HG02981 (cell line): ENCODE measurements around the gene MFN1.
A peak's percentile ranks its signal among the peaks of the same experiment; 100 is the strongest.
"Not testable (repeated sequence)": the region's sequence is repeated elsewhere in the genome, so short reads cannot be mapped to it uniquely, and the experiment has no call there.

Experiments
- ATAC-seq: cut with Tn5 transposase; IDR thresholded peaks from one replicate; pipeline ENCODE4 v1.9.1; 2021; ENCODE audit warnings: mild to moderate bottlenecking, moderate library complexity; ENCODE audit not compliant: unreplicated experiment

Gene MFN1

DNA sequence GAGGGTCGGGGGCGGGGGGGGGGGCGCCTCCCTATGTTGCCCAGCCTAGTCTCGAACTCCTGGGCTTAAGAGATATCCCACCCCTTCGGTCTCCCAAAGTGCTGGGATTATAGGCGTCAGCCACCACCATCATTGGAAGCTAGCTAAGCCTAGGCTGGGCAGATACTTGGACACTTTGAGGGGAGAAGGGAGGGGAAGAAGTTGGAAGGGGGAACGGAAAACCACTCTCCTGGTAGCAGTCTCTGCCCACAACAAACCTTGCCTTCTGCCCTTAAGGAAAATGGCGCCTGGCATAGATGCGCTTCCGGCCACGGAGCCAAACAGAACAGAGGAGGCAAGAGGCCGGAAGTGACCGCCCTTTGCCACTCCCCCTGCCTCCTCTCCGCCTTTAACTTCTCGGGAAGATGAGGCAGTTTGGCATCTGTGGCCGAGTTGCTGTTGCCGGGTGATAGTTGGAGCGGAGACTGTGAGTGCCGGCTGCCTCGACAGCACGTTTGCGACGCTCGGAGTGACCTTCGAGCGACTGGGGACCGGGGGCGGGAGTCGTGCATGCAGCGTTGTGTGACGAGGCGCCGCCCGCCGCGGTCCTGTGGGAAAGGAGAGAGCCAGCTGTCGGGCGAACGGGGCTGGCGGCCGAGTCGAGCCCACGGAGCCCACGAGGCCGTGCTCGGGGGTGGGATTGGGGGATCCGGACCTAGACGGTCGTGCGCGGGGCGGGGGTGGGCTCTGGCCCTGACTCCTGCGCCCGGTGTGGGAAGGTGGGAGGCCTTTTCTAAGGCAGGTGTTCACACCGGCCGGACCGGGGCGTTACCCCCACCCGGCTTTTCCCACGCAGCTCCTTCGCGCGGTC lies at the start of gene MFN1:
Gene MFN1 (plus strand): TSS at position 365 of the 850 bp plus-strand sequence. CDS start 1,143 bp downstream, outside the sequence.
- ATAC-seq, result peak; percentile 96

DNA sequence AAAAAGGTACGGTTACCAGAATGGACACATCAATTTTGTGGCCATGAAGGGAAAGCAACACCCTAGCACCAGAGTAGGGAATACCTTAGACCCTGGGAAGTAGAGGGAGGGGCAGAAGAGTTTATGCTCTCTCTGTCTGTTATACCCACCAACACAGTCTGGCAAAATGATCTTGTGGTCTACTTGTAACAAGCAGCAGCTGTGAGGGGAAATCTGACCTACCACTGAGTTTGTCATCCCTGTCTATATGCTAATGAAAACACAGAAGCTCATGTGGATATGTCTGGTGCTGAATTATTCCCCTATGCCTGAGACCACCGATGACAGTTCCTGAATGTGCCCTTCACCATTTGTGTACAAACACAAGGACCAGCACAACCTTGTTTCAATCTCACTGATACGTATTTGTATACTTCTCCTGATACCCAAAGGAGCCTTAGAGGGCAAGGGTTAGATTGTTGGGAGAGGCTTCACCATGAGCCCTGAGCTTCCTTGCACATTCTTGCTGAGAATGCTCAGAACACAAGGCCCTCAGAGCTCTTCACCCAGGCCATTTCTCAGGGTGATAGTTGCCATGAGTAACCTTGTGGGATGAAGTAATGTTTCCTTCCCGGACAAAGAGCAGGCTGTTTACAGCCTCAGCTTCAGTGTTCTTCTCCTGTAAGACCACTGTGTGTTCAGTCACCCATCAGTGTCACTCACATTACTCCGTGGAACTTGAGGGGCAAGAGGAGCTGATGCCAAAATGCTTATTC lies 49.4 kb upstream of the MFN1 start:
- no peak for ATAC-seq

DNA sequence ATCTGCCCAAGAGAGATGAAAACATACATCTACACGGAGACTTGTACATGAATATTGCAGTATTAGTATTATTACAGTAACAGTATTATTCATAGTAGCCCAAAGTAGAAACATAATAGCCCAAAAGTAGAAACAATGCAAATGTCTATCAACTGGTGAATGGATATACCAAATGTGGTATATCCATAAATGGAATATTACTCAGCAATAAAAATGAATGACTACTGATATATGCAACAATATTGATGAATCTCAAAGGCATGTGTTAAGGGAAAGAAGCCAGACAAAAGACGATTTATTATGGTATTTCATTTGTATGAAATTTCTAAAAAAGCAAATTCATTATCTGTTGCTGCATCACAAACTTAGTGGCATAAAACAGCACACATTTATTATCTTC lies 48.2 kb upstream of the MFN1 start:
- ATAC-seq, result no peak

DNA sequence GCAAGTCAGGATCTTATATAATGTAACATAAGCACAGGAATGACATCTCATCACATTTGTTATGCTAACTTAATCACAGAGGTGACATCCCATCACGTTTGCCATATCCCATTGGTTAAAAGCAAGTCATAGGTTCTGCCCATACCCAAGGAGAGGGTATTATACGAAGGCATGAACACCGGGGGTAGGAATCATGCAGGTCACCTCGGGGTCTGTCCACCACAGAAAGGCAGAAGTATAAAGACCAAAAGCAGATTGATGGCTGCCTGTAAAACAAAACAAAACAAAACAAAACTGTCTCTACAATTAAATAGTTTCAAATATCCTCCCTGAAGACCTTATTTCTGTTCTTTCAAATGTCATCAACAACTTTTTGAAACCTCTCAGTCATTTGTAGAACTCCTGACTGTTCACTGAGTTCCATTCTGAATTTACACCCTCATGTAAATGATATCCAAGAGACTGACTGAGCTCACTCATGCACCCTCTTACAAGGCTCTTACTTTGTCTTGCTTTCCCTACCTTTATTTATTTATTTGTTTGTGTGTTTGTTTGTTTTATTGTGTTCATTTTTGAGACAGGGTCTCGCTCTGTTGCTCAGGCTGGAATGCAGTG lies 47.4 kb upstream of the MFN1 start:
- no peak for ATAC-seq

DNA sequence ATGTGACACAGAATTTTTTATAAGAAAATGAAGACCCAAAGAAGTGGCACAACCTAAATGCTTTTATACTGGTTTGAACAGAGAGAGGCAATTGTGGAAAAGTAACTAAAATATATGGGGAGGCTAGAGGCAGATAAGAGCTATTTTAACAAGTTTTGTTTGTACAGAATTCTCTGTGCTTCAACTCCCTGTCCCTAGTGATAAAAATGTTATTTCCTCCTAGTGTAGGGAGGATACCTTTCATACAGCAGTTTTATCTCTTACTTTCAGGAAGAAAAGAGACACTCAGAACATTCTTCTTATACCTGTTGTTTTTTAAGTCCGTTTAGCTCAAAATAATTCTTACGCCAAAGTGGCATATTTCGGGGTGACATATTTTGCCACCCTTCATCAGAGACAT lies 45.9 kb upstream of the MFN1 start:
- ATAC-seq, result no peak

DNA sequence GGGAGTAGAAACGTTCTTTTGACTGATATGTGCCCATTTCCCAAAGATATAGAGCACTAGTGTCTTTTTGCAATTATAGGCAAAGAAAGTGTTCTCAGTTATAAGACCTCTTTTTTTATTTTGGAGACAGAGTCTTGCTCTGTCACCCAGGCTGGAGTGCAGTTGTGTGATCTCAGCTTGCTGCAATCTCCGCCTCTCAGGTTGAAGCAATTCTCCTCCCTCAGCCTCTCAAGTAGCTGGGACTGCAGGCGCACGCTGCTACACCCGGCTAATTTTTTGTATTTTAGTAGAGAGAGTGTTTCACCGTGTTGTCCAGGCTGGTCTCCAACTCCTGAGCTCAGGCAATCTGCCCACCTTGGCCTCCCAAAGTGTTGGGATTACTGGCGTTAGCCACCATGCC lies 45.4 kb upstream of the MFN1 start:
- ATAC-seq, result no peak

DNA sequence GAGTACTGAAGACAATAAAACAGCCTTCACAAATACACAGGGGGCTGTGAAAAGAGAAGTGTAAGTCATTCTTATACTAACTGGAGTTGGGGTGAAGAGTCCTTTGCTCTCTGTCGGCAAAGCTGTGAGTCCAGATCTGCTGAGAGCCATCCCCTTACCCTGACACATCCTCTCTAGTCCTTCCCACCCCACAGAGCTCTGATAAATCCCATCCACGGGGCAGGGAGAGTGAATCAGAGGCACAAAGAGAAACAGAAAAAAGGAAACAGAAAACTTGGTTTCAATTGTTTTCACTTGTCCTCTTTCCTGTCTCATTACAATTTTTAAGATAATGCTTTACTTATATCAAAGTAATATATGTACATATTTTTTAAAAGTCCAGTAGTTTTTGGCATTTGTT lies 42.9 kb upstream of the MFN1 start:
- no peak for ATAC-seq

DNA sequence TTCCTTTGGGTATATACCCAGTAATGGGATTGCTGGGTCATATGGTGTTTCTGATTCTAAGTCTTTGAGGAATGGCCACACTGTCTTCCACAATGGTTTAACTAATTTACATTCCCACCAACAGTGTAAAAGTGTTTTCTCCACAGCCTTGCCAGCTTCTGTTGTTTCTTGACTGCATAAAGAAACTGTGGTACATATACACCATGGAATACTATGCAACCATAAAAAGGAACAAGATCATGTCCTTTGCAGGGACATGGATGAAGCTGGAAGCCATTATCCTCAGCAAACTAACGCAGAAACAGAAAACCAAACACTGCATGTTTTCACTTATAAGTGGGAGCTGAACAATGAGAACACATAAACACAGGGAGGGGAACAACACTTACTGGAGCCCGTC lies 40.1 kb upstream of the MFN1 start:
- ATAC-seq, result not testable (repeated sequence)

DNA sequence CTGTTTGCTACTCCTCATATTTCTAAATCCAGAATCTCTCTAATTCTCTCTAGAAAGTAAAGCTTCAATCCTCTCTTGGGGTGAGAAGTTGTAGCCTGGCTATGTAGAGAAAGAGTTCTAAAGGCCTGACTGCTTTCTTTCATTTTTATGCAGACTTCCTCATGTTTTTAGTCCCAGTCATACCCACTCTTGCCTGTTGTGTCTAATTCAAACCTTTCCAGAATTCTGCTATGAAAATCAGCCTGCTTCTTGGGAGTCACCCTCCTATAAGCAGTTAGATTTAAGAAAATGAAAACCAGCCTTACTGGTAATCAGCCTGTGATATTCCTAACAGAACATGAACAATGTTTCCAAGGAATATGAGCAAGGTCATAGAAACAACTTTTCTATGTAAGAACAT lies 39.5 kb upstream of the MFN1 start:
- ATAC-seq, result no peak

DNA sequence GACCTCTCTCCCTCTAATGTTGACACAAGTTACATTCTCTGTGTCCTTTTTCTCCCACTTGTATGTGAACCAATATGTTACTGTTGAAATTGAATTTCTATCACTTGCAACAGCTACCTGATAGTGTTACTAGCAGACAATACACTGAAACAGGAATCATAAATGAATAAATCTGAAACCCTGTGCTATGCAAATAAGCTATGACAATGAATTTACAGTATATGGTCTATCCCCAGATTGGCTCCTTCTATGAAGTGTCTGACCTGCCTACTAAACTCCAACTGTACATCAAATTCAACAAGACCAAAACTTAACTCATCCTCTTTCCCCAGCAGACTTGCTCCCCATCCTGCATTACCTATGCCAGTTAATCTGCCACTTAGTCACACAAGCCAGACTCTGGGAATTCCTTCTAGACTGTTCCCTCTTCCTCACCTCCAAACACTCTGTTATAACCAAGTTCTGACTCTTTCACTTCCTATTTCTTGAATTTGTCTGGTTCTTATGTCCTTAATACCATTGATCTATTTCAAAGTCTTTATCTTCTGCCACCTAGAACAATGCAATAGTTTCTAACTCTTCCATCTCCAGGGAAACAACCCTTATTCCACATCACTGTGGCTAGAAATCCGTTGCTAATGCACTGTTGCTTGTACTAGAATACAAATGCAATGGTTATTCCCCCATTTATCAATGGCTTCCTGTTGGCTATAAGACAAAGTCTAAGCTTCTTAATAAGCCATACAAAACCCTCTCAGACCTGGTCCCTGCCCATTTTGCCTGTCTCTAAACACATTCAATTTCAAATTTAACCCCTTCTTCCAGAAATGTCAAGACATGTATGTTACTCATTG lies 38.1 kb upstream of the MFN1 start:
- ATAC-seq, result peak; percentile 94

DNA sequence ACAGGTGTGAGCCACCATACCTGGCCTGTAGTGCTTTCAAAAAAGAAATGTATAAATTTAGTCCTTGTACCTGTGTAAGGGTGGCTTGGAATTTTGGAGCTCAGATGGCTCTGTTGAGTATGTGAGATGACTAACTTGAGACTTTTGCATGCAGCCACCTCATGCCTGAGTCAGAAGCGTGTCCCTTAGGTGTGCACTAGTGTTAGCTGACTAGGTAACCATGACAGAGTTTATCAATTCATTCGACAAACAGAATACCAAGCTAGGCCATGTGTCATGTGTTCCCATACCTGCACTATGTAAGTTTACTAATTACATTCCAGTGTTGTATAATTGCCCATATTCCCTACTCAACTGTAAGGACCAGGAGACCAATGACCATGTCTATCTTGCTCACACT lies 28.6 kb upstream of the MFN1 start:
- no peak for ATAC-seq

DNA sequence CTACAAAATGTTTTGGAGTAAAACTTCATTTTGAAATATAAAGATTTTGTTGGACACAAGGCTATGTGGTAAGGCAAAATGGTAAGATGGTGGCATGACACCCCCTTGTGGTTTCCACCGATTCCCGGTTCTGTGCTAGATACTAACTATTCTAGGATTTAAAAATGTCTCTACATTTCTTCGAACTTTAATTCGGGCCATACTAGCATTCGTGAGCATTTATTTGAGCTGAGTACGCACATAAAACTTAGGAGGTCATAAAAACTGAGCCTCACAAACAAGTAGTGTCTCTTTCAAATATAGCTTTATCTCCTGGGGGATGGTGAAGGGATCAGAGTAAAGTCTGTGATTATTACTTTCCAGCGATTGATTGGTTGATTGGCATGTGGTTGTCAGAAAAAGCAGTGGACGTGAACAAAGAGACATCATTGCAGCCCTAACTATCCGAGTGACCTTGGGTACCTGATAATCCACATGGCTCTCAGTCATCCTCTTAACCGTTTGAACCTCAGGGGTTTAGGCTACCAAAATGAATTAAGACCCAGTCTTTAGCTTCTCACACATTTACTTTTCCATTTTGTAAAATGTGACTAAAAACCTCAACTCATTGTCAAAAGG lies 25.7 kb upstream of the MFN1 start:
- no peak for ATAC-seq

DNA sequence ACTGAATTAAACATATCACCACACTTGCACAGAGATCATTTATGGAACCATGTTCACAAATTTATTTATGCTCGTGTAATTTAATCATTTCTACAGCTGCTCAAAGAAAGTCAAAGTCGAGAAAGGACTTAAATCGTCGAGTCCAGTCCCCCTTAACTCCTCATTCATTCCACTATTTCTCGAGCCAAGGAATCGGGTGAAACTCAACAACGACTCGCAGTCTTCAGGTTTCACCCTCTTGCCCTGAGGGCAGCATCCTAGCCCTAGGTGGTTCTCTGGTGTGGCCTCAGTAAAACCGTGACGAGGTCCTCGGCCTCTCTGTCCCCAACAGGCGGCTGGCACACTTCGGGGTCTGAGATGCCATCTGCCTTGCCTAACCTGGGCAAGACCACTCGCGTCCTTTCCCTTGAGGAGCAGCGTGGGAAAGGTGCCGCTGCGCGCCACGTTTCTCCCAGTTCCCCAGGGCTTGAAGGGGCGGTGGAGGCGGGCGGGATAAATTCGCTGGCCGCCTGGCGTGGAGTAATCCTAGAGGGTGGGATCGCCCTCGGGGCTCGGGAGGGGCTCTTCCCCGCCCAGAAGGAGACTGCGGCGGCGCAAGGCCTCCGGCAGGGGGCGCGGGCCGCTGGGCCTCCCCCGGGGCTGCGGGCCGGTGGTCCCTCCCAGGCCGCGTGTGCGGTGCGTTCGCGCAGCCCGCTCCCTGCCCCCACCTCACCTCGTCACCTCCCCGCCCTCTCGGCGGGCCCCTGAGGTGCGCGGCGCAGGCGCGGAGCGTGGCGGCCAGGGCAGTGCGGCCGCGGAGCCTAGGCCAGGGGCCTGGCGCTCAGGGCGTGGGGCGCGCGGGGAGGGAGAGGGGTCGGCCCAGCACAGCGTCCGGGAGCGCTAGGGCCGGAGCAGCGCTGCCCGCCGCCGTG lies 25.0 kb upstream of the MFN1 start, which contains the start of gene ZNF639:
Gene ZNF639 (plus strand): TSS at position 746 of the 911 bp plus-strand sequence. CDS start 5,263 bp downstream, outside the sequence.
- ATAC-seq, result peak; percentile 75

DNA sequence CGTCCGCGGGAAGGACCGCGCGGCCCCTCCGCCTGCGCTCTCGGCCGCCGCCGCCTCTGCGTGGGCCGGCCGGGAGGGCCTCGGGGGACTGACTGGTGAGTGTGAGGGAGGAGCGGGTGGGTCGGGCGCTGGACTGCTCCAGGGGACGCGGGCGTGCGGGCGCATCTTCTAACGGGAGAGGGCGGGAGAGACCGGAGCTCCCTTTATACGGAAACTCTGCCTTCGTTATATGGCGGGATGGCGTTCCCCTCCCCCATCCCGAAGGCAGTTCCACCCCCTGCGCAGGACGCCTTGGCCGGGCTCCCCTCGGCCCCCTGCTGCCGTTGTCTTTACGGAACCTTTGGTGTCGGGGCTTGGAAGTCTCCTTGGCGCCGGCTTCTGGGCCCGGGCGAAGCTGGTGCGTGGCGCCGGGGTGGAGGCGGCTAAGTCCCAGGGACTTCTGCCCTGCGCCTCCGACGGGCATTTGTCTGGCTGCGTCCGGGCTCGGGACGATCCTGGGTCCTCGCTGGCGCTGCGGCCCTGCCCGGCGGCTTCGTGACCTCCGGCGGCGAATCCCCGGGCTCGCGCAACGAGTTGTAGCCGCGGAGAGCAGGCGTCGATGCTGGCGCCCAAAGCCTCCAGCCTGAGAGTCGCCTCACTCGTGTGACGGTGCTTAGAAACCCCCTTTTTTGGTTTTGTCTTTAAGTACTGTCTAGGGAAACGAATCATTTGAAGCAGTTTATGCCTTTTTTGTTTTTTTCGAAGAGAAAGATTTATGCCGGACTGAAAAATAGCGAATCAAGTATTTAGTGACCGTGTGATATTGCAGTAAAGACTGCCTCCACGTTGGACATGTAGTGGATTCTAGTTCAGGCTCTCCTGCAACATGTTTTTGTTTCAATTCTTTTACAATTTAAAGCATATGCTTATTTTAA lies 24.1 kb upstream of the MFN1 start:
- peak; percentile 28 for ATAC-seq

DNA sequence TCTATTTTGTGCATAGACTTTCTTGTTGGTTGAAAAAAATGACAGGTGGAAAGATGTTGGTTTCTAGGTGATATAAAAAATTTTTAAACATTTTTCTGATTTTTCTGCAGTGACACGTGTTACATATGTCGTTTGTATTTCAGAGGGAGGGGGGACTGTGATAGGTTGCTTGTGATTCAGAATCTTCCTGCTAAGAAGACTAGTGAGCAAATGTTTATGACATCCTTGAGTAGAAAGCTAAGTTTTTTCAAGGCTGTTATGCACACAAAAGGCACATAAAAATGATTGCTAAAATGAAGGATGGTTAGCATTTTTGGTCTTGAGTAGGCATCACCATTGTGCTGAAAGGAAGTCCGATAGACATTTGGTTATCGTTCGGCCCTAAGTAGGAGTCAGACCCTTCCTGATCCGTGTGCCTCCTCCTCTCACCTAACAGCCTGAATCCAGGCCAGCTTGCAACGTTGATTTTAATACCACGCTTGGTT lies 23.2 kb upstream of the MFN1 start:
- ATAC-seq, result no peak

DNA sequence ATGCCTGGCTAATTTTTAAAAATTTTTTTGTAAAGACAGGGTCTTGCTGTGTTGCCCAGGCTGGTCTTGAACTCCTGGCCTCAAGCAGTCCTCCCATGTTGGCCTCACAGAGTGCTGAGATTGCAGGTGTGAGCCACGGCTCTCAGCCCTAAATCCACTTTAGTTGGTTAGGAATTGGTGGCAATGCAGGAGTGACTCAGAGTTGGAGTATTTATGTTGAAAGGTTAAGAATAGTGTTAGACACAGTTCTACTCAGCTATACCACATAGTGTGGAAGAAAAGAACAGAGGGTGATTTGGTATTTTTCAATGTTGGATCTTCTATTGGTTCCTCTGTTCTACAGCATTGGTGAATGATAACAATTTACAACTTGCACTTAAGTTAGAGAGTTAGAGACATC lies 17.1 kb upstream of the MFN1 start:
- no peak for ATAC-seq

DNA sequence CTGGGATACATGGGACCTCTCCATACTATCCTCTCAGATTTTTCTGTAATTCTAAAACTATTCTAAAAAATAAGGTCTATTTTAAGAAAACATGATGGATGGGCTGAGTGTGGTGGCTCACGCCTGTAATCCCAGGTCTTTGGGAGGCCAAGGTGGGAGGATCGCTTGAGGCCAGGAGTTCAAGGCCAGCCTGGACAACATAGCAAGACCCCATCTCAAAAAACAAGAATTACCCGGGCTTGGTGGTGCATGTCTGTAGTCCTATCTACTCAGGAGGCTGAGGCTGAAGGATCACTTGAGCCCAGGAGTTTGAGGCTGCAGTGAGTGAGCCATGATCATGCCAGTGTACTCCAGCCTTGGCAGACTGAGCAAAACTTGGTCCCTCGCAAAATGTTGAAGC lies 15.3 kb upstream of the MFN1 start:
- ATAC-seq, result no peak

DNA sequence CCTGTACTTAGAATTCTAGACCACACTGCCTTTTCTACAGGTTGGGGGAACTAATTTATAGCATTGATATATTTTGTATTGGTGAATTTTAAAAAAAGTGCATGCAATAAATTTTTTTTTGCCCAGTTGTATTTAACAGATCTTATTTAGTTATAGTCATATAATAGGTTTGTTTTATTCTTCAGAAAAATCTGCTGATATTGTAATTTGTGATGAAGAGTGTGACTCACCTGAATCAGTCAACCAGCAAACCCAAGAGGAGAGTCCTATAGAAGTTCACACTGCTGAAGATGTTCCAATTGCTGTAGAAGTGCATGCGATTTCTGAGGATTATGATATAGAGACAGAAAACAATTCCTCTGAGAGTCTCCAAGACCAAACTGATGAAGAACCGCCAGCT lies 14.4 kb upstream of the MFN1 start:
- ATAC-seq, result no peak
